GM21360 (cell line): ENCODE data around the gene COX4I2.
"Not testable (repeated sequence)": the region's sequence is repeated elsewhere in the genome, so short reads cannot be mapped to it uniquely, and the experiment has no call there.

ENCODE experiments used
- ATAC-seq: cut with Tn5 transposase; IDR thresholded peaks from one replicate; pipeline ENCODE4 v1.9.1; 2021; ENCODE audit warnings: mild to moderate bottlenecking, moderate library complexity; ENCODE audit not compliant: unreplicated experiment

The COX4I2 gene

DNA sequence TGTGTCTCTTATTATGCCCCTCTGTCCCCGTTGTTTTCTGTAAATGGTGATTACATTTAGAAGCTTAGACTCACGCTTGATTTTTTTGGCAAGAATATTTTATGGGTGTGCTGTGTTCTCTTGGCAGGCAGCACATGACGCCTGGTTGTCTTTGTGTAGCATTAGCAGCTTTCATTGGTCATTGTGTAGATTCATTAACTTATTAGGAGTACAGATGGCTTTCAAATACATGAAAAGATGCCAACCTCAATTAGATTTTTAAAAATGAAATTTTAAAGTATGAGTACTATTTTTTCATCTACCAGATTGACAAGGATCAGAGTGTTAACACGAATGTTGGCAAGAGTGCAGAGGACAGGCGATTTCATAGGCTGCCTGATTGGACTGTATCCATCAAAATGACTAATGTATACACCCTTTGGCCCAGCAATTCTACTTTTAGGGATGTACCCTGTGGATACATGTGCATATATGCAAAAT, 15.2 kb downstream of the COX4I2 start:
- no peak for ATAC-seq

DNA sequence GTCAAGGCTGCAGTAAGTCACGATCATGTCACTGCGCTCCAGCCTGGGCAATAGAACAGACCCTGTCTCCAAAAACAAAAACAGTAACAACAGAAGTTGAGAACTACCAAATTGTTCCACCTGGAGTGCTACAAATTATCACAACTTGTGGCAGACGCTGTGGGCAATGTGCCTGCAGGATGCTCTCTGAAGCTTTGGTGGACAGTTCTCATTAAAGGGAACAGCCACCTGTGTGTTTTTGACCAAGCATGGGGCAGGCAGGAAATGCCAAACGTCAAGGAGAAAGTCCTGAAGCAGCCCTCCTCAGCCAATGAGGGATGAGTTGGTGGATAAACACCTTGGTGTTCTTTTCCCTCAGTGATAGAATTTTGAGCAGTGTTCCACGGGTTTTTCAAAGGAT, 15.8 kb downstream of the COX4I2 start:
- ATAC-seq, result no peak

DNA sequence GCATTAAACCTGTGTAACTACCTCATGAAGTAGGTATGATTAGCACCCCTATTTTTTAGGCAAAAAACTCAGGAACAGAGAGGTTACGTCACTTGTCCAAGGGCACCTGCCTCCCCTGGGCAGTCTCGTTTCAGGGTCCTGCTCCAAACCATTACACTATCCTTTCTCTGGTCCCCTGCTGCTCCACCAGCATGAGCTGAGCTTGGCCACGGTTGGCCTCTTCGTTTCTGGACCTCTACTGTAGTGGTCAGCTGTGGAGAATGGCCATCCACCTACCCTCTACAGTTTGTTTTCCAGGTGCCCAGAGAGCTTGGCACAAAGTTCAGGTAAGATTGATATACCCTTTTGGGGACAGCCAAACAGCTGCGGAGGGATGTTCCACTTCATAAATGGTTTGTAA, 16.8 kb downstream of the COX4I2 start:
- no peak for ATAC-seq

DNA sequence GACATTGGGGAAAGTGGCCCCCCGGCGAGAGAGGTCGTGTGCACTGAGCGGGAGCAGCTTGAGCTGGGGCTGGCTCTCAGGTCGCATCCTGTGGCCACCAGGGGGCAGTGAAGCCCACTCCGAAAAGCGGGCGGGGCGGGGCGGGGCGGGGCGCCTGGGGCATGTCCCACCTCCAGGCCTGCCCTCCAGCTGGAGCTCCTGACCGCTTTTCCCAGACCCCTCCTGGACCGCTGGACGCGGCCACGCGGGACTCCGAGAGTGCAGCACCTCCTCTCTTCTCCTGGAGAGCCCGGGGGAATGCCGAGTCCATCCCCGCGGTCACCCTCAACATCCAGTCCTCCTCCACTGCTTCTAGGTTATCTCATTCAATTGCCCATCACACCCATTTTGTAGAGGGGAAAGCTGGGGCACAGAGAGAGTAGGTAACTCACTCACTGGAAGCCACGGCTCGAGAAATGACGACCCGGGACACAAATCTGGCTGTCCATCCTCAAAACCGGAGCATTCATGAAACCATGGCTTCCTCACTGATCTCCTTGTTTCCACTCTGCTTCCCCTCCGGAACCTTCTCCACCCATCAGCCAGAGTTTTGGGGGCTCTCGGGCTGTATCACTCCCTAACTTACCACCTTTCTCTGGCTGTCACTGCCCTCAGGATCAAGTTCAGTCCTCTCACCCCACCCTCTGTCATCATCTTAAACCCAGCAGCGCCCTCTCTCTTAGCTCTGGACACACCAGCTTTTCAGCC, 24.1 kb downstream of the COX4I2 start:
- no peak for ATAC-seq

DNA sequence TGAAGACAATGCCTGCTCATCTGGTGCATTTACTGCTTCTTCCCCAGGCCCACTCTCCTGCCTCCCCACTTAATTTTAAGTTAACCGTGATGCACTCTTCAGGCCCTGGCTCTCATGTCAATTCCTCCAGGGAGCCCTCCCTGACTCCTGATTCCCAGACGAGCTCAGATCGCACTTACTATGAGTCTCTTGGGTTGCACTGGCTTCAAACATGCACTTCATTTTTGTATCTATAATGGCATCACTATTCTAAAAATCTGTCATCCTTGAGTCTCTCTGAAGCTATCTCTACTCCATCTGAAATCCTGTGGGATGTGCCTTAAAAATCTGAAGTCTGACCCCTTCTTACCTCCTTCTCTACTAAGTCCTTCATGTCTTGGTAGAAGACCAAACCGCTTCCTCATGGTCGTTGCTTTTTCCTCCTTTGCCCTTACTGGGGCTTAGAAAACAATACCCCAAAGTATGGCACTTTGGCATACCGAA, 24.7 kb downstream of the COX4I2 start:
- ATAC-seq, result no peak

DNA sequence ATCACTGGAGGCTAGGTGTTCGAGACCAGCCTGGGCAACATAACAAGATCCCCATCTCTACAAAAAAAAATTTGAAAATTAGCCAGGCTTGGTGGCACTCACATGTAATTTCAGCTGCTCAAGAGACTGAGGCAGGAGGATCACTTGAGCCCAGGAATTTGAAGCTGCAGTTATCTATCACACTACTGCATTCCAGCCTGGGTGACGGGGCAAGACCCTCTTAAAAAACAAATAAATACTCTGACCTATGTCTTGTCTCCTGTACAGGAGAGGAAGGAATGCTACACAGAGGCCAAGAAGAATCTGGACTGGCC, 25.8 kb downstream of the COX4I2 start:
- ATAC-seq, result no peak

DNA sequence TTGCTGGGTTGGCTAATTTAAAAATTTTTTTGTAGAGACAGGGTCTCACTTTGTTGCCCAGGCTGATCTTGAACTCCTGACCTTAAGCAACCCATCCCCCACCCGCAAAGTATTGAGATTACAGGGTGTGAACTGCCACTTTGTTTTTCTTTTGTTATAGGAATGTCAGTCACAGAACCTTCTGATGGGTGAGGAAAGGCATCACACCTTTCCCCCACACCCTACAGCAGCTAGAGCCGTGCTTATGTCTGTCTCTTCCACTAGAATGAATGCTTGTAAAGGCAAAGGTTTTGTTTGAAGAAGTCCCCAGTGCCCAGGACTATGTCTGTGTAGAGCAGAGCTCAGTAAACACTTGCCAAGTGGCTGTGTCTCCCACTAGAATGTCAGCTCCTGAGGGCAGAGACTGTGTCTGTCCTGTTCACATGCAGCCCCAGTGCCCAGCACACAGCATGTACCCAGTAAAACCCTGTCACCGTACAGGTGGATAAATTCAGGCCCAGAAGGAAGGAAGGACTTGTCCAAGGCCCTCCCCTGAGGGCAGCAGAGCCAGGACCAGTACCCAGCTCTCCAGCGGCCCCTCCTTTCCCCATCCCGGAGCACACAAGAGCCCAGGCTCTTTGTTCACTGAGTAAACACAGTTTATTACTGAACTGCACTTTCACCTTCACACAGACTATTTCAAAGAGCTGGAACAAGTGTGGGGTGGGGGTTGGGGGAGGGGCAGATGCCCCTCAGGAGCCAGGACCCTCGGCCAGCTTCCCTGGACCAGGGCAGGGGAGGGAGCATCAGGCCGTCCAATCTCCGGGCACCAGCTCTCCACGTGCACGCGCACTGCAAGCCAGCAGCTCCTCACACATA, 26.4 kb downstream of the COX4I2 start:
- no peak for ATAC-seq

DNA sequence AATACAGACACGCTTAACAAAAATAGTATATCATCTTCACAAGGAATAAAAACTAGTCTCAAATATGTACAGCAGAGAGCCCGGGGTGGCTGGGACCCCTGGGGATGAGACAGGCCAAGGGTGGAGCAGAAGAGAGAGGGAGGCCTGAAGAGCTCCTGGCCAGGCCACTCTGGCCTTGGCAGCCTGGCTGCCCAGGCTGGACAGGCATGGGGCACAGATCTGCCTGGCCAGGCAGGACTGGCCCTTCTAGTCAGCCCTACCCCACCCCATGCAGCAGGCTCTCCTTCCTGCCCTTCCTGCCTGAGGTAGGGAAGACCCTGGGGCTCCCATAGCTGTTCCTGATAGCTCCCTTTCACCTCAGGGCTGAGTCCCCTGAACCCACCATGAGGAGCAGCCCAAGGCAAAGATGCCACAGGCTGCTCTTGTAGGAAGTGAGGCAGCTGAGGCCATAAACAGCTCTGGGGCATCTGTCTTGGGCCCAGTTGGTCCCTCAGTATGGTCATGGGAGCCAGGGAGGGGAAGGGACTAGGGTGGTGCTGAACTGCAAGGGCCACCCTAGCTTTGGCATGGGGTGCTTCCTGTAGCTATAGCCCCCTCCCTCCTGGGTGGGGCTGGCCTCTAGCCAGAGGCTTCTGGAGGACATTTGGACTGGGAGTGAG, 27.1 kb downstream of the COX4I2 start:
- no peak for ATAC-seq

DNA sequence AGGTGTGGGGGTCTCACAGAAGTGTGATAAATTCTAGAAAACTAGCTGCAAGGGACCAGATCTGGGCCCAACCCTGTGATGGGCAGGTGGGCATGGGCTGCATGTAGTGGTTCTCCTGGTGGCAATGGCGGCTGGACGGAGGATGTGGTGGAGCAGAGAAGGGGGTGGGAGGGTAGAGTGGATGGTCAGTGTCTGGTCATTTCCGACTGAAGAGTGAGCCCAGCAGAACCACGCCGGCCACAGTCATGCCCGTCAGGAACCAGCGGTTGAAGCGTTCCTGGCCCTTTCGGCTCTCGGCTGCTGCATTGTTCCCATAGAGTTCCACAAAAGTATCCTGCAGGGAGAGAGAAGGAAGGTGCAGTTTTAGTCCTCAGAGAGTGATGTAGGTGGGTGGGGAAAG, 28.0 kb downstream of the COX4I2 start:
- ATAC-seq, result no peak

DNA sequence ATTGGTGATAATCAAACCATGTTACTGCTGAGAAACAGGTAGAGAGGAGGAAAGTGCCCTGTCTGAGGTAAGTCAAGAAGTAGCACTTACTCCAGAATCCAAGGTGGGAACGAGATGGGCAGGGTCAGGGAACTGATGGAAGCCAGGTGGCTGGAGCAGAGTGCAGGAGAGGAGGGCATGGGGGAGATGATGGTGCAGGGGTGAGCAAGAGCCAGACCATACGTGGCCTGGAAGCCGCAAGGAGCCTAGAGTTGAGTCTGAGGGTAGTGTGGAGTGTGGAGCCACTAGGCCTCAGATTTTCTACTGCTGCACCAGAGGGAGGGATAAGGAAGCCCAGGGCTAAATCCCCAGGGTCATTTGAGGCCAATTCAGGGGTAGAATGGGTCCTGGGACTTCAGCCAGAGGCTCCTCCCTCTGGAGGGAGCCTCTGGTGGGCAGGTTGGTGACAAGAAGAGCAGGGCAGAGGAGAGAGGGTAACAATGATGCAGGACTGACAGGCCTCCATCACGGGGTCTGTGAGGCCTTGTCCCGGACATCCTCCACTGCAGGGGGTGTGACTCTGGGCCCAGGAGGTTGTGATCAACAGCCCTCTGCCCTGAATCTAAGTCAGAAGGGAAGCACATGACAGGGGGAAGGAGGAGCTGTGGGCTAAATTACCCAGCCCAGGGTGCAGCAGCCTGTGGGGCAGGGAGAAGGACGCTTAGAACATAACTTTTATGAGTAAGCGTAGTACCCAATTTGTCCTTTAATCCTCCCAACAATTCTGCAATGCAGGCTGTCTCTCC, 28.7 kb downstream of the COX4I2 start:
- ATAC-seq, result no peak

DNA sequence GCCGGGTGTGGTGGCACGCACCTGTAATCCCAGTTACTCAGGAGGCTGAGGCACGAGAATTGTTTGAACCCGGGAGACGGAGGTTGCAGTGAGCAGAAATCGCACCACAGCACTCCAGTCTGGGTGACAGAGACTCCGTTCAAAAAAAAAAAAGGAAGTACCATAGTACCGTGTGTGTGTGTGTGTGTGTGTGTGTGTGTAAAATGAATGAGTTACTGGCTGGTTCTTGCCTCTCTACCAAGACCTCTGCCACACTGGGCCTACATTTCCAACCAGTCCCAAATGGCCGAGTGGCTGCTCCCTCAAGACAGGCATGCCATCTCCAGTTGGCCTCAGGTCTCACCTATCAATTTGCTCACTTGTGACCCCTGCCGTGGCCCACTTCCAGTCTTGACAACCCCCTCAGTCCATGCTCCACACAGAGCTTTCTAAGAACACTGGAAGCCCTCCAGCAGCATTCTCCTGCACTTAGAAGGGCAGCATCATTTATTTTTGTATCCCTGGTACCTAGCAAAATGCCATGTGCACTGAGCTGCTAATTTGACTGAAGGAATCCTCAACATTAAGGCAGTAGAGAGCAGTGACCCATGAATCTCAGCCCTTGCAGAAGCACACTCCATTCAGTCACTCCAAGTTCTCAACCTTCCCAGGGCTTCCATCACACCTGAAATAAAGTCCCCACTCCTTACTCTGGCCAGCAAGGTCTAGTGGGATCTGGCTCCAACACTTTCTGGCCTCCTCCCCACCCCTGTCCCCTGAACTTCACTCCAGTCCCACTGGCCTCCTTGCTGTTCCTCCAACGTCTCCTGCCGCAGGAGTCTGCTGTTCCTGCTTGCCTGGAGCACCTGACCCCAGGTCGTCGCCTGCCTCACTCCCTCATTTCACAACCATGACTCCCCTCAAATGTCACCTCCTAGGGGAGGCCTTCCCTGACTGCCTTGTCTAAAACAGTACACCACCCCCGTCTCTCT, 29.9 kb downstream of the COX4I2 start:
- no peak for ATAC-seq

DNA sequence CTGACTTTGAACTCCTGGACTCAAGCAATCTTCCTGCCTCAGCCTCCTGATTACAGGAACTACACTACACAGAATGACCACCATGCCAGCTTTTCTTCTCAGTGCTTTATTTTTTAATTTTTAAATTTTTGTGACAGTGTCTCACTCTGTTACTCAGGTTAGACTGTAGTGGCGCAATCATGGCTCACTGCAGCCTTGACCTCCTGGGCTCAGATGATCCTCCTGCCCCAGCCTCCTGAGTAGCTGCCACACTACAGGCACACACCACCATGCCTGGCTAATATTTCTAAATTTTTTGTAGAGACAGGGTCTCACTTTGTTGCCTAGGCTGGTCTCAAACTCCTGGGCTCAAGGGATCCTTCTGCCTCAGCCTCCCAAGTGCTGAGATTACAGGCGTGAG, 31.2 kb downstream of the COX4I2 start:
- not testable (repeated sequence) for ATAC-seq

DNA sequence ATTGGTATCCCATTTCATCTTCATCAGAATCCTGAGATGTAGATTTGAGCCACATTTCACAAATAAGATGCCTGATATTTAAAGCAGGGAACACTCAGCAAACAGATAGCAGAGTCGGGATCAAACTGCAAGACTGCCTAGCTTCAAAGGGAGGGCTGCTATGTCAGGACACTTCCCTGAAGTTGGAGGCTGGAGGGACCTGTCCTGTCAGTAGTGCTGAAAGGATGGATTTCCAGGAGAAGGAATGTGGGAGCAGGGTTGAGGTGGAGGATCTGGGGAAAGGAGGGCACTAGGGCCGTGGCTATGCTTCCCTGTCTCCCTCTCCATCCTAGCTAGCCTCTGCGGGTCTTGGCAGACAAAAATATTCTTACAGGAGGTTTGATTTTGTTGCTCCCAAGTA, 32.2 kb downstream of the COX4I2 start:
- ATAC-seq, result no peak

DNA sequence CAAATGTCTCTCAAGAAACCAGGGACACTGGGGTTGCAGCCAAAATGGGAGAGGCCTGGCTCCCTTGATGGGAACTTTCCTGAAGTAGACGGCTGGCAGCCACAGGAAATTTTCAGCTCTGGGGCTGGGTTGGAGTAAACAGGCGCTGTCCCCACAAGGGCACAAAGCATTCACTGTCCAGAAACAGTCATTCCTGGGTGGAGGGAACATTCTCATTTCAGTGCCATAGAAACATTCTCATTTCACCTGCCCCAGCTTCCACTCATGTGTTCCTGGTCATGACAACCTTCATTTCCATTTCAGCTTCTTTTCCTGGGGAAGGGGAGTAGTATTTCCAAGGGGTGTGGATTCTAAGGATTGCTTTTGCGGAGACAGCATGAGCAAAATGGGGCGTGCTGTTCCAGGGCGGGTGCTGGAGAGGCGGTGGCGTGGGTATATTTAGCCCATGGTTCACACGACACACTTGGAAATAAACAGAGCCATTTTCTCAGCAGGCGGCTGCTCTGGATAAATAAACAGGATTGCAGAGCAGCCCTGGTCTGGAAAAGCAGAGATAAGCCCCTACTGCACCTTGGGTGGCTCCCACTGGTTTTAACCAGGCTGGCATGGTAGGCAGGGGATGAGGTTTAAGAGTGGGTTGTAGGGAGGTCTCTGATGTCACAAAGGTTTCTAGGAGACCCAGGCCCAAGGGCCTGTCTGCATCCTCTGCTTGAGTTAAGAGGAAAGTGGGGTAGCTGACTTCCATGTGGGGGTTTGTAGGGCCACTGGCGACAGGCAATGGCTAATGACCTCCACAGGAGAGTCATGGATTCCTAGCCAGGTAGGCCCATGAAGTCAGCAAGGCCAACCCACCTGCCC, 32.9 kb downstream of the COX4I2 start:
- ATAC-seq, result no peak

DNA sequence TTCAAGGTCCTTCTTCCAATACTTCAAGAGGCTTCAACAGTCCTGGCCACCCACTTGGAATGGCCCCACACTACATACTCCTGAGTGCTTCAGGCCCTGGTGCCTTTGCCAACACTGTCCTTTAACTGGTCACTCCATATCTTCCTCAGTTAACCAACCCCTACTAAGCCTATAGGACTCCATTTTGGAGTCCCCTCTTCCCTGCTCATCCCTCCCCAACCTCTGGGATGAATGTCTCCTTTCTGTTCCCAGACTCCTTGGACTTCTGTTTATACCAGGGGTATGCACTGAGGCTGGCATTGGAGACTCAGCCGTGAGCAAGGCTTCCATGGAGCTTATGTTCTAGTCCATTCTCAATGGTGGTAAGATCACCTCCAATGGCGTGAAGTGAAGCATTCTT, 33.6 kb downstream of the COX4I2 start:
- no peak for ATAC-seq

DNA sequence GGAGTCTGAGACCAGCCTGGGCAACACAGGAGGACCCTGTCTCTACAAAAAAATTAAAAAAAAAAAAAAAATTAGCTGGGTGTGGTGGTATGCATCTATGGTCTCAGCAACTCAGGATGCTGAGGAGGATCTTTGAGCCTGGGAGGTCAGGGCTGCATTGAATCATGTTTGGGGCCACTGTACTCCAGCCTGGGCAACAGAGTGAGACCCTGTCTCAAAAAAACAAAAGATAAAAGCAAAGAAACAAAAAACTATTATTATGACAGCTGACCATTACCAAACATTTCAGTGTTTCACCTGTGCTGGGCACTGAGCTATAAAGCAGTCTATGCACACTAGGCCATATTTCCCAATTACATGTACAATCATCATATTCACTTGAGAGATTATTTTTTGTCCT, 35.7 kb downstream of the COX4I2 start:
- ATAC-seq, result no peak

DNA sequence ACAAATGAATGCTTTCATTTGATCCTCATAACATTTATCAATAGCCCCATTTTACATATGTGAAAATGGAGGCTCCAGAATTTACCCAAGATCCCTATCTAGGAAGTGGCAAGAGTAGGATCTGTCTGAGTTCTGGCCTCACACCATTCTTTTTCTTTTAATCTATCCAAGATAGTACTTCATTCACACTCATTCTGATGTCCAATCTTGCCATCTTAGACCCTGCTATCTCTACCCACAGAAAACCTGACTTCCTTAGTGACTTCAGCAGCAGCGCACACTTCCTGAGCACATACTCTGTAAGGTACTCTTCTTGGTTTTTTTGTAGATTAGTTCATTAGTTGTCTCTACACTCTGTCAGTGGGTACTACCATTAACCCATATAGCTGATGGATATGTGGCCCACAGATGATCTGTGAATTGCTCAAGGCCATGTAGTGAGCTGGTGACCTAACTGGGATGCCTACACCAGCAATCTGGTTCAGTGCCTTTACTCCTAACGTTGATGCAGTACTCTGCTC, 36.3 kb downstream of the COX4I2 start:
- ATAC-seq, result no peak
